GM23338 (cell line): Measurements from ENCODE around the gene NOP9. TPM values are rescaled to one million over a fixed set of nuclear protein-coding genes. Genes with fewer than 3 reads are reported as not detected.

Experiments used
- ATAC-seq: fragments of 200-7000 bp; cut with Tn5 transposase; 3 replicates; pipeline ENCODE4 v1.9.1; 2020
- DNase-seq: peaks from one replicate; pipeline ENCODE4 v3.0.0-alpha.2; 2015; ENCODE audit warnings: low spot score
- H2AFZ ChIP-seq: fragments of 200-600 bp; sonication (generic); 2 replicates; pipeline ENCODE4 v1.8.0; 2016; ENCODE audit warnings: antibody characterized with exemption, mild to moderate bottlenecking, moderate library complexity
- H3F3A ChIP-seq: fragments of 200-600 bp; sonication (generic); replicated peaks from 2 replicates; pipeline ENCODE4 v1.8.0; 2017; ENCODE audit warnings: antibody characterized with exemption, mixed run types, low read depth
- H3K27ac ChIP-seq: fragments of 200-600 bp; sonication (generic); 2 replicates; pipeline ENCODE4 v1.6.1; 2016; ENCODE audit warnings: low read depth
- H3K27me3 ChIP-seq: fragments of 200-600 bp; sonication (generic); 2 replicates; pipeline ENCODE4 v1.8.0; 2016; ENCODE audit warnings: mild to moderate bottlenecking, mixed run types, moderate library complexity; ENCODE audit not compliant: insufficient read depth
- H3K36me3 ChIP-seq: fragments of 200-600 bp; sonication (generic); 2 replicates; pipeline ENCODE4 v1.8.0; 2016; ENCODE audit warnings: mild to moderate bottlenecking; ENCODE audit not compliant: insufficient read depth
- H3K4me1 ChIP-seq: fragments of 200-600 bp; sonication (generic); 2 replicates; pipeline ENCODE4 v1.8.0; 2016; ENCODE audit warnings: mild to moderate bottlenecking, moderate library complexity; ENCODE audit not compliant: insufficient read depth
- H3K4me2 ChIP-seq: fragments of 200-600 bp; sonication (generic); 2 replicates; pipeline ENCODE4 v1.7.1; 2017; ENCODE audit warnings: mixed run types
- H3K4me3 ChIP-seq: fragments of 200-600 bp; sonication (generic); 2 replicates; pipeline ENCODE4 v1.6.1; 2016; ENCODE audit warnings: mixed run types
- H3K79me2 ChIP-seq: fragments of 200-600 bp; sonication (generic); replicated peaks from 2 replicates; pipeline ENCODE4 v1.8.0; 2017; ENCODE audit warnings: mild to moderate bottlenecking; ENCODE audit not compliant: insufficient read depth
- H3K9me2 ChIP-seq: fragments of 200-600 bp; sonication (generic); 2 replicates; pipeline ENCODE4 v1.8.0; 2017; ENCODE audit not compliant: insufficient read depth
- H4K20me1 ChIP-seq: fragments of 200-600 bp; sonication (generic); replicated peaks from 2 replicates; pipeline ENCODE4 v1.8.0; 2017; ENCODE audit warnings: mild to moderate bottlenecking; ENCODE audit not compliant: insufficient read depth
- H3K27ac Mint-ChIP-seq: 2 replicates; pipeline ENCODE4 v1.8.0; 2020; ENCODE audit warnings: inconsistent platforms, mild to moderate bottlenecking, moderate library complexity, mixed read lengths
- H3K27me3 Mint-ChIP-seq: 3 replicates; pipeline ENCODE4 v1.8.0; 2022; ENCODE audit warnings: low read depth, mild to moderate bottlenecking, moderate library complexity, mixed read lengths, inconsistent platforms; ENCODE audit not compliant: insufficient read depth, poor library complexity
- H3K36me3 Mint-ChIP-seq: 3 replicates; pipeline ENCODE4 v1.8.0; 2021; ENCODE audit warnings: low read depth, mild to moderate bottlenecking, inconsistent platforms, moderate library complexity, mixed read lengths
- H3K4me1 Mint-ChIP-seq: 3 replicates; pipeline ENCODE4 v1.8.0; 2020; ENCODE audit warnings: mild to moderate bottlenecking, inconsistent platforms, mixed read lengths
- H3K4me3 Mint-ChIP-seq: 3 replicates; pipeline ENCODE4 v1.8.0; 2021; ENCODE audit warnings: moderate library complexity, mild to moderate bottlenecking, inconsistent platforms, mixed read lengths
- H3K9me3 Mint-ChIP-seq: 3 replicates; pipeline ENCODE4 v1.8.0; 2020; ENCODE audit warnings: moderate library complexity, mild to moderate bottlenecking, inconsistent platforms, mixed read lengths
- CREB1 ChIP-seq: fragments of 250-450 bp; sonication (Bioruptor Pico); IDR thresholded peaks from 2 replicates; pipeline ENCODE4 v1.5.0; 2020; ENCODE audit warnings: low read depth, mild to moderate bottlenecking, moderate library complexity
- EZH2 ChIP-seq: fragments of 200-600 bp; sonication (generic); IDR thresholded peaks from one replicate; pipeline ENCODE4 v1.8.0; 2017; ENCODE audit warnings: antibody characterized with exemption, mild to moderate bottlenecking, low read depth; ENCODE audit not compliant: unreplicated experiment
- EZH2phosphoT487 ChIP-seq: fragments of 200-600 bp; sonication (generic); IDR thresholded peaks from one replicate; pipeline ENCODE4 v1.8.1; 2018; ENCODE audit warnings: antibody characterized with exemption; ENCODE audit not compliant: unreplicated experiment
- JUNB ChIP-seq: IDR thresholded peaks from one replicate; pipeline ENCODE4 v1.6.1; 2016; ENCODE audit warnings: antibody characterized with exemption; ENCODE audit not compliant: unreplicated experiment
- NANOG ChIP-seq: IDR thresholded peaks from 2 replicates; pipeline ENCODE4 v1.6.1; 2016; ENCODE audit warnings: antibody characterized with exemption, borderline replicate concordance
- POLR2AphosphoS5 ChIP-seq: IDR thresholded peaks from 2 replicates; pipeline ENCODE4 v1.6.1; 2016; ENCODE audit warnings: antibody characterized with exemption, low read depth
- STAT1 ChIP-seq: IDR thresholded peaks from one replicate; pipeline ENCODE4 v1.6.1; 2016; ENCODE audit warnings: antibody characterized with exemption; ENCODE audit not compliant: unreplicated experiment
- ZNF114 ChIP-seq: fragments of 250-450 bp; sonication (Bioruptor Pico); IDR thresholded peaks from 2 replicates; pipeline ENCODE4 v1.5.0; 2020; ENCODE audit warnings: mild to moderate bottlenecking, moderate library complexity
- ZNF331 ChIP-seq: fragments of 250-450 bp; sonication (Bioruptor Pico); IDR thresholded peaks from 2 replicates; pipeline ENCODE4 v1.5.0; 2020; ENCODE audit warnings: low read depth, mild to moderate bottlenecking, moderate library complexity
- polyA plus RNA-seq: library from polyadenylated mRNA; unstranded; fragments of >200 nt; fragmentation: Nextera tagmentation; extraction: Ambion mirVana; gene quantifications from 2 replicates; pipeline ENCODE4 v1.2.1, GENCODE V29; 2016
- total RNA-seq: library from RNA; depleted of rRNA; stranded (reverse); fragments of >200 nt; shearing (Covaris generic); gene quantifications from 2 replicates; pipeline ENCODE4 v1.2.3, GENCODE V29; 2014
- TF ChIP-seq, protein P1 (sequence below): fragments of 250-450 bp; sonication (Bioruptor Pico); IDR thresholded peaks from 2 replicates; pipeline ENCODE4 v1.5.0; 2020; ENCODE audit warnings: mild to moderate bottlenecking, moderate library complexity
- TF ChIP-seq, protein P2 (sequence below): IDR thresholded peaks from one replicate; pipeline ENCODE4 v1.6.1; 2018; ENCODE audit warnings: antibody characterized with exemption; ENCODE audit not compliant: unreplicated experiment
- TF ChIP-seq, protein P3 (sequence below): IDR thresholded peaks from 2 replicates; pipeline ENCODE4 v1.6.1; 2016; ENCODE audit warnings: antibody characterized with exemption
- TF ChIP-seq, protein P4 (sequence below), 2 experiments: fragments of 200-600 bp in 1 of 2; sonication (generic) in 1 of 2; conservative IDR thresholded peaks; 2 replicates each; pipeline versions ENCODE4 v1.5.1 to v1.6.1; 2016 to 2017; ENCODE audit warnings: antibody characterized with exemption in 2 of 2, low read depth in 2 of 2, mild to moderate bottlenecking in 2 of 2, moderate library complexity in 1 of 2

The NOP9 gene
- total and polyA plus RNA-seq, 2 experiments from 2014 or later, result 7.9 to 32.8 TPM

DNA sequence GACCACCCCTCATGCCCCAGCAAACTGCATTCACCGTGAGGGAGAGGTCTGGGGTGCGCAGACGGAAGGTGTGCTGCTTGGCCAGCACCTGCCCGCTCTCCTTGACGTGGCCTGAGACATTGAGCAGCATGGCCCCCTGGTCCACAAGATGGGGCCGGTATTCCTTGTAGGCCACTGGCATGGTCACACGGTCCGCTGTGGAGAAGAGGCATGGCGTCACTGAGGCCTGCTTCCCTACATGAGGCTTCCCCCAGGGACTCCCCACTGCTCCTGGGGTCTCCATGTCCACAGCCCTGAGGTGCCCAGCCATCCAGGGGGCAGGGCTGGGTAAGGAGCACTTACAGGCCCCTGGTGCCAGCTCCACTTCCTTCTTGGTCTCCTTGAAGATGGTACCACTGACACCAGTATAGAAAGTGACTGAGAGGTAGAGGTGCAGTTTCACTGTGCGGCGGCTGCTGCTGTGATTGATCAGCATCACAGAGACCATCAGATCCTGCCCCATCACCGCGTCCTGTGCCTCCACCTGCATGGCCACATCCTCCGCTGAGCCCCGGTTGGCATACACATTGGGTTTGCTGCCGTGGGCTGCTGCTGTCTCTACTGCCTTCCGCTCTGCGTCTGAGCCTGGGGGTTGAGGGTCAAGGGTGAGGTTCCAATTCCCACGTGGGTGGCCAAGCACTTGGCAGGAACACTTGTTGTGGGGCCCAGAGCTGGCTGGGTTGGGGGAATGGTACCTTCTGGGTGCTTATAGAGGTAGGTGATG is 44.8 kb upstream of the NOP9 start:
- ATAC-seq (no peak), DNase-seq (no peak)
- H3K4me3 Mint-ChIP-seq, result no peak overlapping the region

More for the DNA sequence above, 44.8 kb upstream of the NOP9 start:
- no peak overlapping the region for H3K27ac ChIP-seq
- H3K4me1 ChIP-seq, result no peaks in the 10 kb centered on the region
- TF ChIP-seq, protein P1, sequence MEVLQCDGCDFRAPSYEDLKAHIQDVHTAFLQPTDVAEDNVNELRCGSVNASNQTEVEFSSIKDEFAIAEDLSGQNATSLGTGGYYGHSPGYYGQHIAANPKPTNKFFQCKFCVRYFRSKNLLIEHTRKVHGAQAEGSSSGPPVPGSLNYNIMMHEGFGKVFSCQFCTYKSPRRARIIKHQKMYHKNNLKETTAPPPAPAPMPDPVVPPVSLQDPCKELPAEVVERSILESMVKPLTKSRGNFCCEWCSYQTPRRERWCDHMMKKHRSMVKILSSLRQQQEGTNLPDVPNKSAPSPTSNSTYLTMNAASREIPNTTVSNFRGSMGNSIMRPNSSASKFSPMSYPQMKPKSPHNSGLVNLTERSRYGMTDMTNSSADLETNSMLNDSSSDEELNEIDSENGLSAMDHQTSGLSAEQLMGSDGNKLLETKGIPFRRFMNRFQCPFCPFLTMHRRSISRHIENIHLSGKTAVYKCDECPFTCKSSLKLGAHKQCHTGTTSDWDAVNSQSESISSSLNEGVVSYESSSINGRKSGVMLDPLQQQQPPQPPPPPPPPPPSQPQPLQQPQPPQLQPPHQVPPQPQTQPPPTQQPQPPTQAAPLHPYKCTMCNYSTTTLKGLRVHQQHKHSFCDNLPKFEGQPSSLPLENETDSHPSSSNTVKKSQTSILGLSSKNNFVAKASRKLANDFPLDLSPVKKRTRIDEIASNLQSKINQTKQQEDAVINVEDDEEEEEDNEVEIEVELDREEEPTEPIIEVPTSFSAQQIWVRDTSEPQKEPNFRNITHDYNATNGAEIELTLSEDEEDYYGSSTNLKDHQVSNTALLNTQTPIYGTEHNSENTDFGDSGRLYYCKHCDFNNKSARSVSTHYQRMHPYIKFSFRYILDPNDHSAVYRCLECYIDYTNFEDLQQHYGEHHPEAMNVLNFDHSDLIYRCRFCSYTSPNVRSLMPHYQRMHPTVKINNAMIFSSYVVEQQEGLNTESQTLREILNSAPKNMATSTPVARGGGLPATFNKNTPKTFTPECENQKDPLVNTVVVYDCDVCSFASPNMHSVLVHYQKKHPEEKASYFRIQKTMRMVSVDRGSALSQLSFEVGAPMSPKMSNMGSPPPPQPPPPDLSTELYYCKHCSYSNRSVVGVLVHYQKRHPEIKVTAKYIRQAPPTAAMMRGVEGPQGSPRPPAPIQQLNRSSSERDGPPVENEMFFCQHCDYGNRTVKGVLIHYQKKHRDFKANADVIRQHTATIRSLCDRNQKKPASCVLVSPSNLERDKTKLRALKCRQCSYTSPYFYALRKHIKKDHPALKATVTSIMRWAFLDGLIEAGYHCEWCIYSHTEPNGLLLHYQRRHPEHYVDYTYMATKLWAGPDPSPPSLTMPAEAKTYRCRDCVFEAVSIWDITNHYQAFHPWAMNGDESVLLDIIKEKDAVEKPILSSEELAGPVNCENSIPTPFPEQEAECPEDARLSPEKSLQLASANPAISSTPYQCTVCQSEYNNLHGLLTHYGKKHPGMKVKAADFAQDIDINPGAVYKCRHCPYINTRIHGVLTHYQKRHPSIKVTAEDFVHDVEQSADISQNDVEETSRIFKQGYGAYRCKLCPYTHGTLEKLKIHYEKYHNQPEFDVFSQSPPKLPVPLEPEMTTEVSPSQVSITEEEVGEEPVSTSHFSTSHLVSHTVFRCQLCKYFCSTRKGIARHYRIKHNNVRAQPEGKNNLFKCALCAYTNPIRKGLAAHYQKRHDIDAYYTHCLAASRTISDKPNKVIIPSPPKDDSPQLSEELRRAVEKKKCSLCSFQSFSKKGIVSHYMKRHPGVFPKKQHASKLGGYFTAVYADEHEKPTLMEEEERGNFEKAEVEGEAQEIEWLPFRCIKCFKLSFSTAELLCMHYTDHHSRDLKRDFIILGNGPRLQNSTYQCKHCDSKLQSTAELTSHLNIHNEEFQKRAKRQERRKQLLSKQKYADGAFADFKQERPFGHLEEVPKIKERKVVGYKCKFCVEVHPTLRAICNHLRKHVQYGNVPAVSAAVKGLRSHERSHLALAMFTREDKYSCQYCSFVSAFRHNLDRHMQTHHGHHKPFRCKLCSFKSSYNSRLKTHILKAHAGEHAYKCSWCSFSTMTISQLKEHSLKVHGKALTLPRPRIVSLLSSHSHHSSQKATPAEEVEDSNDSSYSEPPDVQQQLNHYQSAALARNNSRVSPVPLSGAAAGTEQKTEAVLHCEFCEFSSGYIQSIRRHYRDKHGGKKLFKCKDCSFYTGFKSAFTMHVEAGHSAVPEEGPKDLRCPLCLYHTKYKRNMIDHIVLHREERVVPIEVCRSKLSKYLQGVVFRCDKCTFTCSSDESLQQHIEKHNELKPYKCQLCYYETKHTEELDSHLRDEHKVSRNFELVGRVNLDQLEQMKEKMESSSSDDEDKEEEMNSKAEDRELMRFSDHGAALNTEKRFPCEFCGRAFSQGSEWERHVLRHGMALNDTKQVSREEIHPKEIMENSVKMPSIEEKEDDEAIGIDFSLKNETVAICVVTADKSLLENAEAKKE (CRISPR knock-in tag), result no peak
- no peak for TF ChIP-seq POLR2AphosphoS5
- TF ChIP-seq, protein P2, sequence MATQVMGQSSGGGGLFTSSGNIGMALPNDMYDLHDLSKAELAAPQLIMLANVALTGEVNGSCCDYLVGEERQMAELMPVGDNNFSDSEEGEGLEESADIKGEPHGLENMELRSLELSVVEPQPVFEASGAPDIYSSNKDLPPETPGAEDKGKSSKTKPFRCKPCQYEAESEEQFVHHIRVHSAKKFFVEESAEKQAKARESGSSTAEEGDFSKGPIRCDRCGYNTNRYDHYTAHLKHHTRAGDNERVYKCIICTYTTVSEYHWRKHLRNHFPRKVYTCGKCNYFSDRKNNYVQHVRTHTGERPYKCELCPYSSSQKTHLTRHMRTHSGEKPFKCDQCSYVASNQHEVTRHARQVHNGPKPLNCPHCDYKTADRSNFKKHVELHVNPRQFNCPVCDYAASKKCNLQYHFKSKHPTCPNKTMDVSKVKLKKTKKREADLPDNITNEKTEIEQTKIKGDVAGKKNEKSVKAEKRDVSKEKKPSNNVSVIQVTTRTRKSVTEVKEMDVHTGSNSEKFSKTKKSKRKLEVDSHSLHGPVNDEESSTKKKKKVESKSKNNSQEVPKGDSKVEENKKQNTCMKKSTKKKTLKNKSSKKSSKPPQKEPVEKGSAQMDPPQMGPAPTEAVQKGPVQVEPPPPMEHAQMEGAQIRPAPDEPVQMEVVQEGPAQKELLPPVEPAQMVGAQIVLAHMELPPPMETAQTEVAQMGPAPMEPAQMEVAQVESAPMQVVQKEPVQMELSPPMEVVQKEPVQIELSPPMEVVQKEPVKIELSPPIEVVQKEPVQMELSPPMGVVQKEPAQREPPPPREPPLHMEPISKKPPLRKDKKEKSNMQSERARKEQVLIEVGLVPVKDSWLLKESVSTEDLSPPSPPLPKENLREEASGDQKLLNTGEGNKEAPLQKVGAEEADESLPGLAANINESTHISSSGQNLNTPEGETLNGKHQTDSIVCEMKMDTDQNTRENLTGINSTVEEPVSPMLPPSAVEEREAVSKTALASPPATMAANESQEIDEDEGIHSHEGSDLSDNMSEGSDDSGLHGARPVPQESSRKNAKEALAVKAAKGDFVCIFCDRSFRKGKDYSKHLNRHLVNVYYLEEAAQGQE, result no peak
- no peak for TF ChIP-seq STAT1
- TF ChIP-seq ZNF331, result no peak
- no peak for TF ChIP-seq EZH2phosphoT487
- TF ChIP-seq ZNF114 (CRISPR knock-in tag), result no peak
- no peak for TF ChIP-seq EZH2
- TF ChIP-seq, protein P3, sequence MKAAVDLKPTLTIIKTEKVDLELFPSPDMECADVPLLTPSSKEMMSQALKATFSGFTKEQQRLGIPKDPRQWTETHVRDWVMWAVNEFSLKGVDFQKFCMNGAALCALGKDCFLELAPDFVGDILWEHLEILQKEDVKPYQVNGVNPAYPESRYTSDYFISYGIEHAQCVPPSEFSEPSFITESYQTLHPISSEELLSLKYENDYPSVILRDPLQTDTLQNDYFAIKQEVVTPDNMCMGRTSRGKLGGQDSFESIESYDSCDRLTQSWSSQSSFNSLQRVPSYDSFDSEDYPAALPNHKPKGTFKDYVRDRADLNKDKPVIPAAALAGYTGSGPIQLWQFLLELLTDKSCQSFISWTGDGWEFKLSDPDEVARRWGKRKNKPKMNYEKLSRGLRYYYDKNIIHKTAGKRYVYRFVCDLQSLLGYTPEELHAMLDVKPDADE, result no peak
- TF ChIP-seq, protein P4, sequence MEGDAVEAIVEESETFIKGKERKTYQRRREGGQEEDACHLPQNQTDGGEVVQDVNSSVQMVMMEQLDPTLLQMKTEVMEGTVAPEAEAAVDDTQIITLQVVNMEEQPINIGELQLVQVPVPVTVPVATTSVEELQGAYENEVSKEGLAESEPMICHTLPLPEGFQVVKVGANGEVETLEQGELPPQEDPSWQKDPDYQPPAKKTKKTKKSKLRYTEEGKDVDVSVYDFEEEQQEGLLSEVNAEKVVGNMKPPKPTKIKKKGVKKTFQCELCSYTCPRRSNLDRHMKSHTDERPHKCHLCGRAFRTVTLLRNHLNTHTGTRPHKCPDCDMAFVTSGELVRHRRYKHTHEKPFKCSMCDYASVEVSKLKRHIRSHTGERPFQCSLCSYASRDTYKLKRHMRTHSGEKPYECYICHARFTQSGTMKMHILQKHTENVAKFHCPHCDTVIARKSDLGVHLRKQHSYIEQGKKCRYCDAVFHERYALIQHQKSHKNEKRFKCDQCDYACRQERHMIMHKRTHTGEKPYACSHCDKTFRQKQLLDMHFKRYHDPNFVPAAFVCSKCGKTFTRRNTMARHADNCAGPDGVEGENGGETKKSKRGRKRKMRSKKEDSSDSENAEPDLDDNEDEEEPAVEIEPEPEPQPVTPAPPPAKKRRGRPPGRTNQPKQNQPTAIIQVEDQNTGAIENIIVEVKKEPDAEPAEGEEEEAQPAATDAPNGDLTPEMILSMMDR (conservative IDR thresholded peaks at IDR 0.05; ENCODE audit: low read depth in 2 of 2), result no peak
- TF ChIP-seq CREB1, result no peak
- no peak for TF ChIP-seq NANOG
- no peak for TF ChIP-seq JUNB
- H3K27me3 ChIP-seq, result no peaks in the 10 kb centered on the region
- no peak overlapping the region for H2AFZ ChIP-seq
- Mint-ChIP-seq H3K27me3 (peaks cover 15% of the 10 kb centered on the region), H3K27ac (no peak overlapping the region; the same call in 1 of the 2 replicates), H3K9me3 (no peaks in the 10 kb centered on the region), H3K4me1 (peaks cover 4% of the 10 kb centered on the region; the same call in 2 of the 3 replicates), H3K36me3 (no peaks in the 10 kb centered on the region)
- H3K9me2 ChIP-seq, result no peaks in the 10 kb centered on the region
- H4K20me1 ChIP-seq, result no peaks in the 10 kb centered on the region
- no peaks in the 10 kb centered on the region for H3F3A ChIP-seq
- no peaks in the 10 kb centered on the region for H3K79me2 ChIP-seq
- no peak overlapping the region for H3K4me2 ChIP-seq
- H3K36me3 ChIP-seq, result no peaks in the 10 kb centered on the region
- H3K4me3 ChIP-seq, result no peak overlapping the region
